Measurements from ENCODE around the gene KYNU.

KYNU gene

DNA sequence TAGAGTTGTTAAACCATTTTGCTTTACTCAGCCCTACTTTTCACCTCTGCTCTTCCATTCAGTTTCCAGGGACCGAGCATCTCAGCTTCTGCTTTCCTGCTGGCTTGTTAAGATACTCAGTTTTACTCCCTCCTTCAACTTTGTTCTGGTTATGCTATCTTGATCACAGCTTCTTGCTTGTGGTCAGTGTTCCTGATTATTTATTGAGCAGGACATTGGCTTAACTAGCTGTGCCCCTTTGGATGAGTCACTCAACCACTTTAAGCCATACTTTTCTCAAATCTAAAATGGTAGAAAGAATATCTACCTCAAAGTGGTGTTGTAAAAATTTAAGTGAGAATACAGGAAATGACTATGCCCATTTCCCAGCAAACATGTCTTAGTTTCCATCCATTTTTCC, 124.0 kb downstream of the KYNU start:
- ATAC-seq = no peak
- TF ChIP-seq OSR1 (CRISPR knock-in tag; IDR thresholded peaks at IDR 0.05) (no peak), GLIS3 (CRISPR knock-in tag; IDR thresholded peaks at IDR 0.05) (no peak), PPARA (CRISPR knock-in tag; IDR thresholded peaks at IDR 0.05; ENCODE audit: borderline replicate concordance) (no peak)

DNA sequence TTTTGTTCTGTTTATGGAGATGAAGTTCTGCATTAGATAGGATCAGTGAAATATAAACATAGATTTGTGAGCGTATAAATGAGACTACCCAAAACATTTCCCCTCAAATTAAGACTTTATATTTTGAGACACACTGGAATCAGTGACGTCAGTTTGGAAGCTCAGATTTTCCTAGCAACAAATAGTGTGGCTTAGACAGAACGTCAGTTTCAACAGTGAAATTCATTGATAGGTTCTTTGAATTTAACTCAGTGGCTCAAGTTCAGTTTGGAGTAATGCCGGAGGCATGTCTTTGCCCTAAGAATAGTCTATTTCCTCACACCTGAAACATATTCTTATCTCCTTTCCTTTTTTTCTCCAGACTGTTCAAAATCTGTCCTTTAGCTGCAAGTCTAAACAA, 138.2 kb downstream of the KYNU start:
- ATAC-seq = no peak
- TF ChIP-seq, protein P1, sequence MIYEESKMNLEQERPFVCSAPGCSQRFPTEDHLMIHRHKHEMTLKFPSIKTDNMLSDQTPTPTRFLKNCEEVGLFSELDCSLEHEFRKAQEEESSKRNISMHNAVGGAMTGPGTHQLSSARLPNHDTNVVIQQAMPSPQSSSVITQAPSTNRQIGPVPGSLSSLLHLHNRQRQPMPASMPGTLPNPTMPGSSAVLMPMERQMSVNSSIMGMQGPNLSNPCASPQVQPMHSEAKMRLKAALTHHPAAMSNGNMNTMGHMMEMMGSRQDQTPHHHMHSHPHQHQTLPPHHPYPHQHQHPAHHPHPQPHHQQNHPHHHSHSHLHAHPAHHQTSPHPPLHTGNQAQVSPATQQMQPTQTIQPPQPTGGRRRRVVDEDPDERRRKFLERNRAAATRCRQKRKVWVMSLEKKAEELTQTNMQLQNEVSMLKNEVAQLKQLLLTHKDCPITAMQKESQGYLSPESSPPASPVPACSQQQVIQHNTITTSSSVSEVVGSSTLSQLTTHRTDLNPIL (CRISPR knock-in tag; IDR thresholded peaks at IDR 0.05; ENCODE audit: low read depth) = no peak
- TF ChIP-seq RARB (CRISPR knock-in tag; IDR thresholded peaks at IDR 0.05) (no peak), ESRRG (CRISPR knock-in tag; IDR thresholded peaks at IDR 0.05) (no peak)

DNA sequence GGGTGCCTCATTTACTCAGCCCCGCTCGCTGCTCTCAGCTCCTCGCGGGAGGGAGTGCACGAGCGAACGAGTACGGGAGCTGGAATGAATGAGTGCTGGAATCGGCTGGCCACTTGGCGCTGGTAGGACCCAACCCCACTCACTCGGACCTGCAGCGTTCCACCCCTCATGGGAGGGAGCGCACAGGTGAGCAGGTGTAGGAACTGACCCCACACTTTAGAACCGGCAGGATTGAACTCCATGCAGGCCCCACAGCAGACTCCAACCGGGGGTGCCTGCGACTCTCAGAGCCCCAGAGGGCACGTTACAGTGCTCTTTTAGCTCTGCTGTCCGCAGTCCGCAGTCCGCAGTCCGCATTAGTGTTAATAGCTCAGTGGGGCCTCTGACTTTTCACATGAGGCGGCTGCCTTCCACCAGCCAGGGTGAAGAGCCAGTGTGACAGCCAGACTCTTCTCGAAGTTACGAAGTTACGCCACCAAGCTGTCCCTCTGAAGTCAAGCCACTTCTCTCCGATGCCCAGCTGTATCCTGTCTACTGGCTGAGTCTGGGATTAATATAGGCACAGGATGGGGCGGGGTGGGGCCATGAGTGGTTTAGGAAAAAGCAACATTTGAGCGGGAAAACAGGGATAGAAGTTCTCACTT, 149.1 kb downstream of the KYNU start:
- TF ChIP-seq ESRRG (CRISPR knock-in tag; IDR thresholded peaks at IDR 0.05) = no peak
- TF ChIP-seq SNAI2 (CRISPR knock-in tag; IDR thresholded peaks at IDR 0.05) = no peak
- no peak for TF ChIP-seq TCF4 (CRISPR knock-in tag; IDR thresholded peaks at IDR 0.05; ENCODE audit: borderline replicate concordance)
- TF ChIP-seq, protein P1 (CRISPR knock-in tag; IDR thresholded peaks at IDR 0.05; ENCODE audit: low read depth) = no peak
- TF ChIP-seq ARNTL (CRISPR knock-in tag; IDR thresholded peaks at IDR 0.05; ENCODE audit: borderline replicate concordance, low read depth) = no peak
- TF ChIP-seq, protein P2, sequence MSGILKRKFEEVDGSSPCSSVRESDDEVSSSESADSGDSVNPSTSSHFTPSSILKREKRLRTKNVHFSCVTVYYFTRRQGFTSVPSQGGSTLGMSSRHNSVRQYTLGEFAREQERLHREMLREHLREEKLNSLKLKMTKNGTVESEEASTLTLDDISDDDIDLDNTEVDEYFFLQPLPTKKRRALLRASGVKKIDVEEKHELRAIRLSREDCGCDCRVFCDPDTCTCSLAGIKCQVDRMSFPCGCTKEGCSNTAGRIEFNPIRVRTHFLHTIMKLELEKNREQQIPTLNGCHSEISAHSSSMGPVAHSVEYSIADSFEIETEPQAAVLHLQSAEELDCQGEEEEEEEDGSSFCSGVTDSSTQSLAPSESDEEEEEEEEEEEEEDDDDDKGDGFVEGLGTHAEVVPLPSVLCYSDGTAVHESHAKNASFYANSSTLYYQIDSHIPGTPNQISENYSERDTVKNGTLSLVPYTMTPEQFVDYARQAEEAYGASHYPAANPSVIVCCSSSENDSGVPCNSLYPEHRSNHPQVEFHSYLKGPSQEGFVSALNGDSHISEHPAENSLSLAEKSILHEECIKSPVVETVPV (CRISPR knock-in tag; IDR thresholded peaks at IDR 0.05) = no peak
- TF ChIP-seq TOX (CRISPR knock-in tag; IDR thresholded peaks at IDR 0.05; ENCODE audit: borderline replicate concordance) = no peak
- no peak for TF ChIP-seq ZNF565 (CRISPR knock-in tag; conservative IDR thresholded peaks at IDR 0.05; ENCODE audit: low read depth)
- TF ChIP-seq GLIS3 (CRISPR knock-in tag; IDR thresholded peaks at IDR 0.05) = no peak
- TF ChIP-seq RARB (CRISPR knock-in tag; IDR thresholded peaks at IDR 0.05) = no peak
- TF ChIP-seq, protein P3, sequence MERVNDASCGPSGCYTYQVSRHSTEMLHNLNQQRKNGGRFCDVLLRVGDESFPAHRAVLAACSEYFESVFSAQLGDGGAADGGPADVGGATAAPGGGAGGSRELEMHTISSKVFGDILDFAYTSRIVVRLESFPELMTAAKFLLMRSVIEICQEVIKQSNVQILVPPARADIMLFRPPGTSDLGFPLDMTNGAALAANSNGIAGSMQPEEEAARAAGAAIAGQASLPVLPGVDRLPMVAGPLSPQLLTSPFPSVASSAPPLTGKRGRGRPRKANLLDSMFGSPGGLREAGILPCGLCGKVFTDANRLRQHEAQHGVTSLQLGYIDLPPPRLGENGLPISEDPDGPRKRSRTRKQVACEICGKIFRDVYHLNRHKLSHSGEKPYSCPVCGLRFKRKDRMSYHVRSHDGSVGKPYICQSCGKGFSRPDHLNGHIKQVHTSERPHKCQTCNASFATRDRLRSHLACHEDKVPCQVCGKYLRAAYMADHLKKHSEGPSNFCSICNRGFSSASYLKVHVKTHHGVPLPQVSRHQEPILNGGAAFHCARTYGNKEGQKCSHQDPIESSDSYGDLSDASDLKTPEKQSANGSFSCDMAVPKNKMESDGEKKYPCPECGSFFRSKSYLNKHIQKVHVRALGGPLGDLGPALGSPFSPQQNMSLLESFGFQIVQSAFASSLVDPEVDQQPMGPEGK (CRISPR knock-in tag; IDR thresholded peaks at IDR 0.05; ENCODE audit: borderline replicate concordance) = no peak
- TF ChIP-seq OSR1 (CRISPR knock-in tag; IDR thresholded peaks at IDR 0.05) = no peak
- TF ChIP-seq PPARA (CRISPR knock-in tag; IDR thresholded peaks at IDR 0.05; ENCODE audit: borderline replicate concordance) = no peak
- TF ChIP-seq ZFP30 (CRISPR knock-in tag; IDR thresholded peaks at IDR 0.05) = no peak
- no peak for TF ChIP-seq CSDC2 (CRISPR knock-in tag; IDR thresholded peaks at IDR 0.05)
- no peak for TF ChIP-seq ISL1 (CRISPR knock-in tag; IDR thresholded peaks at IDR 0.05)
- TF ChIP-seq ZNF70 (CRISPR knock-in tag; IDR thresholded peaks at IDR 0.05) = no peak
- ATAC-seq = no peak

DNA sequence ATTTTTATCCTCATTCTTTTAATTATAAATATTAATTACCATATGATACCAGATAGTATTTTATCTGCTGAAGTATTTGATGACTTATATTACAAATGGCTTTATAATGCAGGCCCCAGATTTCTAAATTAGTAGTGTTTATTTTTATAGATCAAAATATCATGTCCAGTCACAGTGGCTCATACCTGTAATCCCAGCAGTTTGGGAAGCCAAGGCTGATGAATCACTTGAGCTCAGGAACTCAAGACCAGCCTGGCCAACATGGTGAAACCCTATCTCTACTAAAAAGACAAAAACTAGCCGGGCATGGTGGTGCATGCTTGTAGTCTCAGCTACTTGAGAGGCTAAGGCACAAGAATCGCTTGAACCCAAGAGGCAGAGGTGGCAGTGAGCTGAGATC, 151.7 kb downstream of the KYNU start:
- TF ChIP-seq GLIS3 (CRISPR knock-in tag; IDR thresholded peaks at IDR 0.05) (no peak), ZFP30 (CRISPR knock-in tag; IDR thresholded peaks at IDR 0.05) (no peak), OSR1 (CRISPR knock-in tag; IDR thresholded peaks at IDR 0.05) (no peak), PPARA (CRISPR knock-in tag; IDR thresholded peaks at IDR 0.05; ENCODE audit: borderline replicate concordance) (no peak), ZC3H10 (CRISPR knock-in tag; IDR thresholded peaks at IDR 0.05) (no peak), ZNF70 (CRISPR knock-in tag; IDR thresholded peaks at IDR 0.05) (no peak)
- no peak for ATAC-seq

DNA sequence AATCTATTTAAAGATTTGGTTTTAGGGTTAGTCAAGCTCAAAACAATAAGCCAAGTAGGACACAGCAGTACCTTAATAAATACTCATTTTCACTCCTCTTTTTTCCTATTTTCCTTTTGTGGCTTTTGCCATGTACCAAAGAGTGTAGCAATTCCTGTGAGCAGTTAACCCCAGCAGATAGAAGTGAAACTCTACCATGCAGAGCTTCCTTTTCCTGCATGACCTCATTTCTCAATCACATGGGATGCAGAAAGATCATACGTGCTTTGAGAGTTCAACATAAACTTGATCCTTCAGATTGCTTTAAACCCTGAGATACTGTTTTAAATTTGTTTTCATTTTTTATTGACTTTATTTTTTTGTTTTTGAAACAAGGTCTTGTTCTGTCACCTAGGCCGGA, 152.7 kb downstream of the KYNU start:
- ATAC-seq = no peak
- no peak for TF ChIP-seq CSDC2 (CRISPR knock-in tag; IDR thresholded peaks at IDR 0.05)
- TF ChIP-seq SNAI2 (CRISPR knock-in tag; IDR thresholded peaks at IDR 0.05) = no peak
- TF ChIP-seq TCF4 (CRISPR knock-in tag; IDR thresholded peaks at IDR 0.05; ENCODE audit: borderline replicate concordance) = no peak
- TF ChIP-seq ZFP3 (CRISPR knock-in tag; IDR thresholded peaks at IDR 0.05) = no peak
- TF ChIP-seq ESRRG (CRISPR knock-in tag; IDR thresholded peaks at IDR 0.05) = no peak
- TF ChIP-seq BACH2 (CRISPR knock-in tag; IDR thresholded peaks at IDR 0.05; ENCODE audit: borderline replicate concordance) = no peak
- TF ChIP-seq, protein P4, sequence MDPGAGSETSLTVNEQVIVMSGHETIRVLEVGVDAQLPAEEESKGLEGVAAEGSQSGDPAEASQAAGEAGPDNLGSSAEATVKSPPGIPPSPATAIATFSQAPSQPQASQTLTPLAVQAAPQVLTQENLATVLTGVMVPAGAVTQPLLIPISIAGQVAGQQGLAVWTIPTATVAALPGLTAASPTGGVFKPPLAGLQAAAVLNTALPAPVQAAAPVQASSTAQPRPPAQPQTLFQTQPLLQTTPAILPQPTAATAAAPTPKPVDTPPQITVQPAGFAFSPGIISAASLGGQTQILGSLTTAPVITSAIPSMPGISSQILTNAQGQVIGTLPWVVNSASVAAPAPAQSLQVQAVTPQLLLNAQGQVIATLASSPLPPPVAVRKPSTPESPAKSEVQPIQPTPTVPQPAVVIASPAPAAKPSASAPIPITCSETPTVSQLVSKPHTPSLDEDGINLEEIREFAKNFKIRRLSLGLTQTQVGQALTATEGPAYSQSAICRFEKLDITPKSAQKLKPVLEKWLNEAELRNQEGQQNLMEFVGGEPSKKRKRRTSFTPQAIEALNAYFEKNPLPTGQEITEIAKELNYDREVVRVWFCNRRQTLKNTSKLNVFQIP (CRISPR knock-in tag; IDR thresholded peaks at IDR 0.05; ENCODE audit: borderline replicate concordance, low read depth) = no peak
- no peak for TF ChIP-seq OSR1 (CRISPR knock-in tag; IDR thresholded peaks at IDR 0.05)
- TF ChIP-seq ARNTL (CRISPR knock-in tag; IDR thresholded peaks at IDR 0.05; ENCODE audit: borderline replicate concordance, low read depth) = no peak
- TF ChIP-seq ZC3H10 (CRISPR knock-in tag; IDR thresholded peaks at IDR 0.05) = no peak
- TF ChIP-seq, protein P5, sequence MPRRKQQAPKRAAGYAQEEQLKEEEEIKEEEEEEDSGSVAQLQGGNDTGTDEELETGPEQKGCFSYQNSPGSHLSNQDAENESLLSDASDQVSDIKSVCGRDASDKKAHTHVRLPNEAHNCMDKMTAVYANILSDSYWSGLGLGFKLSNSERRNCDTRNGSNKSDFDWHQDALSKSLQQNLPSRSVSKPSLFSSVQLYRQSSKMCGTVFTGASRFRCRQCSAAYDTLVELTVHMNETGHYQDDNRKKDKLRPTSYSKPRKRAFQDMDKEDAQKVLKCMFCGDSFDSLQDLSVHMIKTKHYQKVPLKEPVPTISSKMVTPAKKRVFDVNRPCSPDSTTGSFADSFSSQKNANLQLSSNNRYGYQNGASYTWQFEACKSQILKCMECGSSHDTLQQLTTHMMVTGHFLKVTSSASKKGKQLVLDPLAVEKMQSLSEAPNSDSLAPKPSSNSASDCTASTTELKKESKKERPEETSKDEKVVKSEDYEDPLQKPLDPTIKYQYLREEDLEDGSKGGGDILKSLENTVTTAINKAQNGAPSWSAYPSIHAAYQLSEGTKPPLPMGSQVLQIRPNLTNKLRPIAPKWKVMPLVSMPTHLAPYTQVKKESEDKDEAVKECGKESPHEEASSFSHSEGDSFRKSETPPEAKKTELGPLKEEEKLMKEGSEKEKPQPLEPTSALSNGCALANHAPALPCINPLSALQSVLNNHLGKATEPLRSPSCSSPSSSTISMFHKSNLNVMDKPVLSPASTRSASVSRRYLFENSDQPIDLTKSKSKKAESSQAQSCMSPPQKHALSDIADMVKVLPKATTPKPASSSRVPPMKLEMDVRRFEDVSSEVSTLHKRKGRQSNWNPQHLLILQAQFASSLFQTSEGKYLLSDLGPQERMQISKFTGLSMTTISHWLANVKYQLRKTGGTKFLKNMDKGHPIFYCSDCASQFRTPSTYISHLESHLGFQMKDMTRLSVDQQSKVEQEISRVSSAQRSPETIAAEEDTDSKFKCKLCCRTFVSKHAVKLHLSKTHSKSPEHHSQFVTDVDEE (CRISPR knock-in tag; IDR thresholded peaks at IDR 0.05) = no peak
